T-helper 2 cell treated with Interferon-gamma antibody and Interleukin-4, amounts not matched to agents 100 ng/mL and 5 ng/mL, for 36 hours (primary cell): Measurements from ENCODE around the gene NAGK. TPM values are rescaled to one million over a fixed set of nuclear protein-coding genes. Genes with fewer than 3 reads are reported as not detected.
"Not testable (repeated sequence)": the region's sequence is repeated elsewhere in the genome, so short reads cannot be mapped to it uniquely, and the experiment has no call there.

Experiments used
- intact Hi-C: fragments of 100-400 bp; cut with micrococcal nuclease; formaldehyde crosslinking; loops from one replicate; pipeline ENCODE4 v1.15.1; 2023
- total RNA-seq: library from RNA; stranded (reverse); gene quantifications from 2 replicates; pipeline ENCODE4 v1.2.3, GENCODE V29; 2022

The NAGK gene
- total RNA-seq, 1 donor from 2014 or later, result 70.8 TPM

GRCh38 chr2:71067567-71068217 is 756 bp upstream of the NAGK start:
- intact Hi-C loops, result loop anchor here (1.0 kb wide), 5 partner anchors 63 to 265 kb away; partner anchors contain the start of genes MCEE, MPHOSPH10 and PAIP2B

GRCh38 chr2:71069376-71069775 is 928 bp downstream of the NAGK start:
- intact Hi-C loops, result no loop called here

GRCh38 chr2:71070294-71071093 is 2.0 kb downstream of the NAGK start:
- intact Hi-C loops, result no loop called here

DNA sequence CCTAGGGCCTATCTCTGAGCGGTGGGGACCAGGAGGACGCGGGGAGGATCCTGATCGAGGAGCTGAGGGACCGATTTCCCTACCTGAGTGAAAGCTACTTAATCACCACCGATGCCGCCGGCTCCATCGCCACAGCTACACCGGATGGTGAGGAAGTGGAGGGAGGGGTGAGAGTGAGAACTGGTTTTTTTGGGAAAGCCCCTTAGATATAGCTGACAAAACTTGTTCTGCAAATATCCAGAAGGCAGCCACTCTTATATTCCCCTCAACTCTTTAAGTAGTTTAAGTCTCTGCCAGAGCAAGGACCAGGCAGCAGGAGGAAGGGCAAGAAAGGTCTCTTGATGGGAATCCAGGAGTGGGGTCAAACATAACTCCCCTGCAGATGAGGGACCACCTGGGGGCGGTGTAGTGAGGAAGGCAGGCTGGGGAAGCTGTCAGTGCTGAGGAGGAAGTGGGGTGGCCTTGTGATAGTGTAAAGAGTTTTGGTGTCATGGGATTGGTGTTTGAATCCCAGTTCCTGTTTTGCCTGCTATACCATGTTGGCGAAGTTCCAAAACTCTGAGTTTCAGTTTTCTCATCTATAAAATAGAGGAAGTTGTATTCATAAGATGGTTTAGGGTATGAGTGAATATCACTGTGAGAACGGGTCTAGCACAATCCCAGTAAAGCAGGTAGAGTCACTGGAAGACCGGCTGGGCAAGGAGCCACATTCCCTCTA is 3.4 kb downstream of the NAGK start:
- intact Hi-C loops, result no loop called here

DNA sequence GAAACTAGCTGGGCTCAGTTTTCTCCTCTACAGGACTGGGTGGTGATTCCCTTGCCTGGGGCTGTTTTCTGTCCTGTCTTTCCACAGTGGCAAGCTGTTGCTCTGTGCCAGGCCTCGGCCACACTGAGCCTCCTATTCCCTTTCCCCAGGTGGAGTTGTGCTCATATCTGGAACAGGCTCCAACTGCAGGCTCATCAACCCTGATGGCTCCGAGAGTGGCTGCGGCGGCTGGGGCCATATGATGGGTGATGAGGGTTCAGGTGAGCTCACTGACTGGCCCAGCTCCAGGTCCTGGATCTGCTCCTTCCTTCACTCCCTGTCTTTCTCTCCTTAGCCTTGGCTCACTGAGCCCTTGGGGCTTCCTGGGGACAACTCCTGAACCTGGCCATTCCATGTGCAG is 4.0 kb downstream of the NAGK start:
- intact Hi-C loops, result no loop called here

GRCh38 chr2:71073475-71073874 is 5.0 kb downstream of the NAGK start:
- intact Hi-C loops, result no loop called here

DNA sequence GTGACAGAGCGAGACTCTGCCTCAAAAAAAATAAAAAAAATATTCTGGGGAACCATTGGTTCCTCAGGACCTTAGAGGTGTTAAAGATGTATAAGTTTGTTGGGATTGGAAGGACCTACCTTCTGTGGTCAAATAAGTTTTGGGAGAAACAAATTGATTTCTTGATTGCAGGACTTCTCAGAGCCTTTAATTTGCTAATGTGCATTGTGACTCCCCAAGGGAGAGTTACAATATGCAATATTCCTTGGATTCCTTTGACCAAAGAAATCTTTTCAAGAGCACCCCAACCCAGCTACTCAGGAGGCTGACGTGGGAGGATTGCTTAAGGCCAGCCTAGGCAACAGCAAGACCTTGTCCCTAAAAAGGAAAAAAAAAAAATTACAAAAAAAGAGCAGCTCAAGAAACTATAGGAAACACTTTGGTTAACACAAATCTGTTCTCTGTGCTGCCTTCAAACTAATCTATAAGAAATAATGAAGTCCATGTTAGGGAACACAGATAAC is 6.5 kb downstream of the NAGK start:
- intact Hi-C loops, result no loop called here

DNA sequence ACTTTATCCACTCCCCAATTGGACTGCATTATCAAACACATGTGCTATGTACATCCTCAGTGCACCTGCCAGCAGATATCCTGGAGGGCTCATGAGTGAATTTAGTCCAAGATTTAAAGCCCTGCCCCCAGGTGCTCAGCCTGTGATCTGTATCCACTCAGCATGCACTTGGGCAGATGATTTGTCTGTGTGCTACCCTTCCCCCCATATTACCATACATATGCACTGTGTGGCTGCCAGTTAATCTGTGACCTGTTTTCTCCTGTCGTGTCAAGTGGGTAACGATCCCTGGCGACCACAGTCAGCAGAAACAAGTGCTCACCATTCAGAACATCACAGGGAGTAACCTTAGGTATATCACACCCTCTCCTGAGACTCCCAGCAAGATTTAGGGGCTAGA is 10.2 kb downstream of the NAGK start:
- intact Hi-C loops, result no loop called here

GRCh38 chr2:71082402-71083252 is 14.2 kb downstream of the NAGK start:
- intact Hi-C loops, result no loop called here

DNA sequence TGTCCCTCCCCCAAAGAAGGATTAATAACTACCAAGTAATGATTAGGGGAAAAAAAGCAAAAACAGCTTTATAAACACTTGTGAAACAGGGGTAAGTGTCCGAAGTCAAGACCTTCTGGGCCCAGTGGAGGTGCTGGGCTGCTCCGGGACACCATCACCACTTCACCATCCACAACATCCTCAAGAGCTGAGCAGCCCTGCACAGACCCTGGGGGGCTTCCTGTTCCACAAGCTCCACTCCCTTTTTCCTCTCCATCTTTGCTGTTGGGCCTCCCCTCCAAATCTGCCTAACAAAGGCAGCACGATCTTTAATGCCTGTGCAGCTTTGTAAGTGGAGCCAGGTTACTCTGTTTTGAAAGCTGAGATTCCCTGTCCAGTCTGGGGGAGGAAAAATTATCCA is 14.8 kb downstream of the NAGK start:
- intact Hi-C loops, result not testable (repeated sequence)

GRCh38 chr2:71083752-71084312 is 15.4 kb downstream of the NAGK start:
- intact Hi-C loops, result not testable (repeated sequence)

GRCh38 chr2:71085325-71086003 is 17.0 kb downstream of the NAGK start:
- intact Hi-C loops, result not testable (repeated sequence)

DNA sequence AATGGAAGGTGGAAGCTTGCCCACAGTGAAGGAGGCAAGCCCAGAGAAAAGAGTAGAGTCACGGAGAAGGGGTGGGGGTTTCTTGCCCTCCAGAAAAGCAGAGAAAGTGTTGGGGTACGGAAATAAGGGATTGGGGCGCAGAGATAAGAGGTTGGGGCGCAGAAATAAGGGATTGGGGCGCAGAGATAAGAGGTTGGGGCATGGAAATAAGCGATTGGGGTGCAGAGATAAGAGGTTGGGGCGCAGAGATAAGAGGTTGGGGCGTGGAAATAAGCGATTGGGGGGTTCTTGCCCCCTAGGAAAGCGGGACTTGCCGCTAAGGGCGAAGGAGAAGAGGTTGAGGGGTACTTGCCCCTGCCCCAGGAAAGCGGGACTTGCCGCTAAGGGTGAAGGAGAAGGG is 21.0 kb downstream of the NAGK start:
- intact Hi-C loops, result not testable (repeated sequence)

- intact Hi-C loops, result not testable (repeated sequence)
These were observed 23.4 kb downstream of the NAGK start for GRCh38 chr2:71091808-71092207.

- intact Hi-C loops, result not testable (repeated sequence)
These were observed 24.2 kb downstream of the NAGK start for GRCh38 chr2:71092491-71093260.

DNA sequence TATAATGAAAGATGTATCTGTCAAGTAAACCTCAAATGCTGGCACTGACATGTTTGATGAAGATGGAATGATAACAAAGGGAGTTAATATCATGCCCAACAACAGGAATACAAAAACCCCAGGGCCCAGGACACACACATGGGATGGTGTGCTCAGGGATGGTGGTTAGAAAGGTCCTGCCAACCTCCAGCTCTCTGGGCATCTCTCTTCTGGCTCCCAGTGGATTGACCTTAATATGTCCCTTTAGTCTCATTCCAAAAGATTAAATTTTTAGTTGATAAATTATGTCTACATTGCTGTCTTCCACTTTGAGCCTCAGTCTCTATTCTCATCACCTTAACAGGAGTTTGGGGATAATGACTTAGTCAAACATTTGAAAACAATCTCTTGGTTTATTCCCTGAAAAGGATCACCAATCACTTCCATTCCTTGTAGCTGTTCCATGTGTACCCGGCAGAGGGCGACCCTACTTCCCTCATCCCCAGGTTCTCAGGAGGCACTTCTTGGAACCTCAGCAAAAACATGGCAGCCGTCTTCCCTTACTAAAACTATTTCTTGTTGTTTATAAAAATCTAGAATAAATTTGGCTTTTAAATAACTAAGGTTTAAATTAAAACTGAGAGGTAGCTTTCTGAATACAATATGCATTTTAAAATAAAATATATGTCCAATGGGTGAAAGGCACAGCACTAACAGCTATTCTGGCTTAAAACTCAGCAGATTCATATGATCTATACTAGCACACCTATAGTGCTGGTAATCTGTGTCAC is 31.9 kb downstream of the NAGK start:
- intact Hi-C loops, result no loop called here

- intact Hi-C loops, result no loop called here
These were observed 33.2 kb downstream of the NAGK start for GRCh38 chr2:71101656-71102055.

DNA sequence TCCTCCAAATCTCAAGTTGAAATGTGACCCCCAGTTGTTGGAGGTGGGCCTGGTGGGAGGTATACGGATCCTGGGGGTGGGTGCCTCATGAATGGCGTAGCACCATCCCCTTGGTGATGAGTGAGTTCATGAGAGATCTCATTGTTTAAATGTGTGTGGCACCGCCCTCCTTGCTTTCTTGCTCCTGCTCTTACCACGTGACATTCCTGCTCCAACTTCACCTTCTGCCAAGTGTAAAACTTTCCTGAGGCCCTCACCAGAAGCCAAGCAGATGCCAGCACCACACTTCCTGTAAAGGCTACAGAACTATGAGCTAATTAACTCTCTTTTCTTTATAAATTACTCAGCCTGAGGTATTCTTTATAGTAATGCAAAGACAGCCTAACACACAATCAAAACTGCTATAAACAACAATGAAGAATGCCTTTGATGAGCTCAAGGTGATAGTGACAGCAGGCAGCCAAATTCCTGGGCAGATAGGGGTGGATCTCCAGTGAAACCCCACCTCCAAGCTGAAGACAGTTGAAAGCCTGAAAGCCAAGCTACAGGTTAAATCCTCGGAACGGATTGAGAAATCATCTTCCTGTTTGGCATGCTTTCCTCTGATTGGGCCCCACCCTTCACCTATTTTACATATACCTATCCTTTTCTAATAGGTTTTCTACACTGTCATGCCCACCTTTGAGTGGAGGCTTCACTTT is 34.7 kb downstream of the NAGK start:
- intact Hi-C loops, result no loop called here
